Stimulated activated naive B cell treated with anti-CD40 and anti-IgM and Interleukin-4, amounts not matched to agents 10 μg/mL and 1 μg/mL and 100 μg/mL, for 72 hours (primary cell): ENCODE data around the gene SCUBE1.

Experiments
- ATAC-seq, 2 donors: fragments of 150-1000 bp; cut with Tn5 transposase; replicated peaks; 2 replicates each; pipeline ENCODE4 v1.10.0; 2021; ENCODE audit warnings: moderate library complexity in 1 of 2
- DNase-seq: peaks from one replicate; pipeline ENCODE4 v3.0.0; 2021
- H3K27ac Mint-ChIP-seq: one replicate; pipeline ENCODE4 v1.8.0; 2022; ENCODE audit warnings: mild to moderate bottlenecking, mixed read lengths
- H3K27me3 Mint-ChIP-seq, 2 donors: one replicate each; pipeline ENCODE4 v1.8.0; 2022; ENCODE audit warnings: mixed read lengths in 2 of 2
- H3K36me3 Mint-ChIP-seq, 2 donors: one replicate each; pipeline ENCODE4 v1.8.0; 2022; ENCODE audit warnings: mixed read lengths in 2 of 2, mild to moderate bottlenecking in 1 of 2
- H3K4me1 Mint-ChIP-seq, 2 donors: one replicate each; pipeline ENCODE4 v1.8.0; 2022; ENCODE audit warnings: mixed read lengths in 2 of 2, mild to moderate bottlenecking in 1 of 2
- H3K4me3 Mint-ChIP-seq, 2 donors: one replicate each; pipeline ENCODE4 v1.8.0; 2022; ENCODE audit warnings: mild to moderate bottlenecking in 2 of 2, mixed read lengths in 2 of 2, moderate library complexity in 1 of 2
- H3K9me3 Mint-ChIP-seq, 2 donors: one replicate each; pipeline ENCODE4 v1.8.0; 2022; ENCODE audit warnings: mixed read lengths in 2 of 2, mild to moderate bottlenecking in 1 of 2

Gene SCUBE1

GRCh38 chr22:43222987-43223386 is 120.2 kb downstream of the SCUBE1 start:
- Mint-ChIP-seq H3K27ac (no peak overlapping the region), H3K36me3 (no peaks in the 10 kb centered on the region), H3K4me3 (no peak overlapping the region), H3K9me3 (no peaks in the 10 kb centered on the region), H3K4me1 (no peaks in the 10 kb centered on the region), H3K27me3 (peaks cover 3 to 18% of the 10 kb centered on the region in 2 donors)
- ATAC-seq (no peak), DNase-seq (no peak)

- no peak overlapping the region for H3K4me3 Mint-ChIP-seq
- ATAC-seq (no peak), DNase-seq (no peak)
- H3K27ac Mint-ChIP-seq = no peak overlapping the region
- no peaks in the 10 kb centered on the region for H3K4me1 Mint-ChIP-seq
- H3K27me3 Mint-ChIP-seq = peaks cover 9 to 24% of the 10 kb centered on the region in 2 donors
- no peaks in the 10 kb centered on the region for H3K36me3 Mint-ChIP-seq
- H3K9me3 Mint-ChIP-seq = no peaks in the 10 kb centered on the region
Observed at GRCh38 chr22:43222262-43222661, 120.9 kb downstream of the SCUBE1 start.

- Mint-ChIP-seq H3K27ac (no peak overlapping the region), H3K27me3 (peaks cover 12 to 18% of the 10 kb centered on the region in 2 donors), H3K9me3 (no peaks in the 10 kb centered on the region), H3K4me1 (no peaks in the 10 kb centered on the region), H3K4me3 (no peak overlapping the region), H3K36me3 (no peaks in the 10 kb centered on the region)
- ATAC-seq = no peak
- no peak for DNase-seq
Observed at GRCh38 chr22:43220625-43221380, 122.4 kb downstream of the SCUBE1 start.

- Mint-ChIP-seq H3K4me1 (no peaks in the 10 kb centered on the region), H3K27me3 (peaks cover 18 to 21% of the 10 kb centered on the region in 2 donors)
- ATAC-seq = no peak
Observed at GRCh38 chr22:43218786-43219185, 124.4 kb downstream of the SCUBE1 start.

GRCh38 chr22:43217285-43218030 is 125.7 kb downstream of the SCUBE1 start:
- no peak for ATAC-seq
- H3K27ac Mint-ChIP-seq = no peak overlapping the region
- no peak overlapping the region for H3K4me3 Mint-ChIP-seq
- peaks cover 18 to 21% of the 10 kb centered on the region in 2 donors for H3K27me3 Mint-ChIP-seq
- no peaks in the 10 kb centered on the region for H3K9me3 Mint-ChIP-seq
- H3K4me1 Mint-ChIP-seq = no peaks in the 10 kb centered on the region
- H3K36me3 Mint-ChIP-seq = no peaks in the 10 kb centered on the region
- DNase-seq = no peak

More at GRCh38 chr22:43218786-43219185, 124.4 kb downstream of the SCUBE1 start:
- Mint-ChIP-seq H3K9me3 (no peaks in the 10 kb centered on the region), H3K27ac (no peak overlapping the region), H3K4me3 (no peak overlapping the region), H3K36me3 (no peaks in the 10 kb centered on the region)
- DNase-seq = no peak

GRCh38 chr22:43216738-43217137 is 126.4 kb downstream of the SCUBE1 start:
- no peaks in the 10 kb centered on the region for H3K36me3 Mint-ChIP-seq
- ATAC-seq = no peak
- no peak for DNase-seq
- peaks cover 21 to 24% of the 10 kb centered on the region in 2 donors for H3K27me3 Mint-ChIP-seq
- no peak overlapping the region for H3K27ac Mint-ChIP-seq
- H3K9me3 Mint-ChIP-seq = no peaks in the 10 kb centered on the region
- H3K4me3 Mint-ChIP-seq = no peak overlapping the region
- no peaks in the 10 kb centered on the region for H3K4me1 Mint-ChIP-seq

GRCh38 chr22:43213962-43214361 is 129.2 kb downstream of the SCUBE1 start:
- Mint-ChIP-seq H3K27me3 (peaks cover 24 to 26% of the 10 kb centered on the region in 2 donors), H3K9me3 (no peaks in the 10 kb centered on the region), H3K27ac (no peak overlapping the region), H3K4me1 (no peaks in the 10 kb centered on the region), H3K4me3 (no peak overlapping the region), H3K36me3 (no peaks in the 10 kb centered on the region)
- DNase-seq (no peak), ATAC-seq (no peak)

GRCh38 chr22:43213051-43213450 is 130.1 kb downstream of the SCUBE1 start:
- H3K4me3 Mint-ChIP-seq = no peak overlapping the region
- no peaks in the 10 kb centered on the region for H3K4me1 Mint-ChIP-seq
- ATAC-seq (no peak), DNase-seq (no peak)
- H3K27ac Mint-ChIP-seq = no peak overlapping the region
- no peaks in the 10 kb centered on the region for H3K9me3 Mint-ChIP-seq
- H3K36me3 Mint-ChIP-seq = no peaks in the 10 kb centered on the region
- H3K27me3 Mint-ChIP-seq = peaks cover 23 to 31% of the 10 kb centered on the region in 2 donors

GRCh38 chr22:43212434-43212952 is 130.7 kb downstream of the SCUBE1 start:
- H3K27ac Mint-ChIP-seq = no peak overlapping the region
- H3K36me3 Mint-ChIP-seq = no peaks in the 10 kb centered on the region
- no peak for ATAC-seq

GRCh38 chr22:43211941-43212433 is 131.2 kb downstream of the SCUBE1 start:
- no peak for DNase-seq
- Mint-ChIP-seq H3K4me3 (no peak overlapping the region), H3K27me3 (peaks cover 16 to 28% of the 10 kb centered on the region in 2 donors), H3K9me3 (no peaks in the 10 kb centered on the region), H3K36me3 (no peaks in the 10 kb centered on the region), H3K27ac (no peak overlapping the region), H3K4me1 (no peaks in the 10 kb centered on the region)
- no peak for ATAC-seq

More at GRCh38 chr22:43212434-43212952, 130.7 kb downstream of the SCUBE1 start:
- no peaks in the 10 kb centered on the region for H3K4me1 Mint-ChIP-seq
- H3K4me3 Mint-ChIP-seq = no peak overlapping the region
- H3K9me3 Mint-ChIP-seq = no peaks in the 10 kb centered on the region
- peaks cover 20 to 31% of the 10 kb centered on the region in 2 donors for H3K27me3 Mint-ChIP-seq
- DNase-seq = no peak

- peaks cover 3 to 11% of the 10 kb centered on the region in 2 donors for H3K4me1 Mint-ChIP-seq
- H3K9me3 Mint-ChIP-seq = no peaks in the 10 kb centered on the region
- no peaks in the 10 kb centered on the region for H3K36me3 Mint-ChIP-seq
- no peak for DNase-seq
- H3K27me3 Mint-ChIP-seq = peaks cover 16 to 28% of the 10 kb centered on the region in 2 donors
- peak overlapping the region; percentile 14 for H3K27ac Mint-ChIP-seq
- ATAC-seq = no peak
- H3K4me3 Mint-ChIP-seq = no peak overlapping the region
Observed at GRCh38 chr22:43210631-43211515, 132.3 kb downstream of the SCUBE1 start.

GRCh38 chr22:43209971-43210370 is 133.2 kb downstream of the SCUBE1 start:
- Mint-ChIP-seq H3K9me3 (no peaks in the 10 kb centered on the region), H3K27me3 (peaks cover 8 to 22% of the 10 kb centered on the region in 2 donors), H3K4me3 (no peak overlapping the region), H3K27ac (no peak overlapping the region), H3K4me1 (peaks cover 3 to 11% of the 10 kb centered on the region in 2 donors), H3K36me3 (no peaks in the 10 kb centered on the region)
- DNase-seq = no peak
- ATAC-seq = no peak

GRCh38 chr22:43209523-43209890 is 133.7 kb downstream of the SCUBE1 start:
- Mint-ChIP-seq H3K9me3 (no peaks in the 10 kb centered on the region), H3K4me3 (no peak overlapping the region), H3K4me1 (peaks cover 3 to 11% of the 10 kb centered on the region in 2 donors), H3K27me3 (peaks cover 7 to 22% of the 10 kb centered on the region in 2 donors), H3K36me3 (no peaks in the 10 kb centered on the region), H3K27ac (no peak overlapping the region)
- ATAC-seq = no peak
- no peak for DNase-seq
